IMR-90 (cell line): ENCODE measurements around the gene ABTB2. TPM values are rescaled to one million over a fixed set of nuclear protein-coding genes. Genes with fewer than 3 reads are reported as not detected.

Experiments
- ATAC-seq: fragments of 200-7000 bp; cut with Tn5 transposase; 2 replicates; pipeline ENCODE4 v1.9.1; 2020; ENCODE audit warnings: low read depth, mild to moderate bottlenecking, moderate library complexity
- BruUV-seq: library from RNA; stranded (reverse); fragments of 400-500 nt; replicated peaks from 2 replicates; lab custom pipeline; 2021; lab: Mats Ljungman, UMichigan
- CTCF ChIA-PET: fragments of 300-600 bp; formaldehyde crosslinking; extraction: SDS; loops from one replicate; lab custom pipeline; 2021; ENCODE audit warnings: antibody characterized with exemption; lab: Yijun Ruan, JAX
- POLR2A ChIA-PET: fragments of 300-600 bp; sonication (Branson Sonifier 250); formaldehyde crosslinking; loops from one replicate; lab custom pipeline; 2022; ENCODE audit warnings: antibody characterized with exemption; ENCODE audit not compliant: unreplicated experiment; lab: Charles Lee
- DNase-seq: peaks from one replicate; pipeline ENCODE4 v3.0.0; 2013
- H2AFZ ChIP-seq: replicated peaks from 2 replicates; pipeline ENCODE3; 2013; ENCODE audit warnings: low read length, mild to moderate bottlenecking; ENCODE audit not compliant: poor library complexity
- H2AK5ac ChIP-seq: 2 replicates; pipeline ENCODE4 v1.6.1; 2013; ENCODE audit warnings: low read depth, low read length, inconsistent platforms
- H2AK9ac ChIP-seq: replicated peaks from 2 replicates; pipeline ENCODE3; 2013; ENCODE audit warnings: mild to moderate bottlenecking, low read depth, low read length, moderate library complexity; ENCODE audit not compliant: poor library complexity
- H2BK120ac ChIP-seq: 2 replicates; pipeline ENCODE4 v1.6.1; 2013; ENCODE audit warnings: low read depth, low read length, inconsistent platforms
- H2BK15ac ChIP-seq: 3 replicates; pipeline ENCODE4 v1.6.1; 2013; ENCODE audit warnings: low read depth, low read length, inconsistent platforms
- H2BK20ac ChIP-seq: 2 replicates; pipeline ENCODE4 v1.6.1; 2013; ENCODE audit warnings: low read depth, mild to moderate bottlenecking, inconsistent platforms, low read length, moderate library complexity
- H2BK5ac ChIP-seq: 2 replicates; pipeline ENCODE4 v1.6.1; 2013; ENCODE audit warnings: mild to moderate bottlenecking, low read depth, low read length, inconsistent platforms; ENCODE audit not compliant: poor library complexity, severe bottlenecking
- H3K14ac ChIP-seq: replicated peaks from 2 replicates; pipeline ENCODE4 v1.6.1; 2013; ENCODE audit warnings: low read depth, low read length, inconsistent platforms
- H3K18ac ChIP-seq: 2 replicates; pipeline ENCODE4 v1.6.1; 2013; ENCODE audit warnings: low read depth, low read length, control low read depth
- H3K23ac ChIP-seq: 2 replicates; pipeline ENCODE4 v1.6.1; 2013; ENCODE audit warnings: low read depth, low read length, inconsistent platforms
- H3K27ac ChIP-seq: 2 replicates; pipeline ENCODE4 v1.5.1; 2013; ENCODE audit warnings: mild to moderate bottlenecking, control low read depth, low read length; ENCODE audit not compliant: insufficient read depth
- H3K27me3 ChIP-seq: 2 replicates; pipeline ENCODE4 v1.6.1; 2013; ENCODE audit warnings: low read length; ENCODE audit not compliant: control insufficient read depth, insufficient read depth
- H3K36me3 ChIP-seq: 2 replicates; pipeline ENCODE4 v1.6.1; 2013; ENCODE audit warnings: low read length, mixed read lengths; ENCODE audit not compliant: control insufficient read depth, insufficient read depth
- H3K4ac ChIP-seq: 2 replicates; pipeline ENCODE4 v1.6.1; 2013; ENCODE audit warnings: low read depth, low read length, inconsistent platforms
- H3K4me1 ChIP-seq: 2 replicates; pipeline ENCODE4 v1.6.1; 2013; ENCODE audit warnings: low read length, mixed read lengths; ENCODE audit not compliant: control insufficient read depth, insufficient read depth
- H3K4me2 ChIP-seq: 2 replicates; pipeline ENCODE4 v1.6.1; 2013; ENCODE audit warnings: low read depth, mild to moderate bottlenecking, control low read depth, low read length, moderate library complexity
- H3K4me3 ChIP-seq: 2 replicates; pipeline ENCODE4 v1.5.1; 2013; ENCODE audit warnings: low read depth, mild to moderate bottlenecking, control low read depth, low read length, moderate library complexity; ENCODE audit not compliant: insufficient read depth
- H3K56ac ChIP-seq: 2 replicates; pipeline ENCODE4 v1.6.1; 2013; ENCODE audit warnings: low read length, inconsistent platforms; ENCODE audit not compliant: insufficient read depth; ENCODE audit errors: extremely low read depth
- H3K79me1 ChIP-seq, 2 experiments: 2 replicates each; pipeline ENCODE4 v1.6.1; 2013; ENCODE audit warnings: low read length in 2 of 2, inconsistent platforms in 1 of 2, low read depth in 1 of 2
- H3K9ac ChIP-seq: 2 replicates; pipeline ENCODE4 v1.6.1; 2013; ENCODE audit warnings: low read depth, low read length, control low read depth
- H3K9me1 ChIP-seq: 2 replicates; pipeline ENCODE4 v1.6.1; 2013; ENCODE audit warnings: low read length, inconsistent platforms; ENCODE audit not compliant: insufficient read depth
- H3K9me3 ChIP-seq: 2 replicates; pipeline ENCODE4 v1.6.1; 2013; ENCODE audit warnings: low read length; ENCODE audit not compliant: control insufficient read depth, insufficient read depth
- H4K20me1 ChIP-seq: 2 replicates; pipeline ENCODE4 v1.6.1; 2013; ENCODE audit warnings: low read length, inconsistent platforms; ENCODE audit not compliant: insufficient read depth
- H4K5ac ChIP-seq: 2 replicates; pipeline ENCODE4 v1.6.1; 2013; ENCODE audit warnings: mild to moderate bottlenecking, low read depth, low read length, control low read depth
- H4K8ac ChIP-seq, 2 experiments: 2 replicates each; pipeline ENCODE4 v1.6.1; 2013; ENCODE audit warnings: low read depth in 2 of 2, low read length in 2 of 2, control low read depth in 1 of 2, inconsistent platforms in 1 of 2
- H4K91ac ChIP-seq: 2 replicates; pipeline ENCODE4 v1.6.1; 2013; ENCODE audit warnings: low read depth, low read length, inconsistent platforms; ENCODE audit not compliant: insufficient read depth
- BHLHE40 ChIP-seq: fragments of 150-350 bp; IDR thresholded peaks from 2 replicates; pipeline ENCODE4 v1.6.1; 2016; ENCODE audit warnings: mild to moderate bottlenecking, low read depth, low read length
- CHD1 ChIP-seq: IDR thresholded peaks from 2 replicates; pipeline ENCODE4 v1.6.1; 2012; ENCODE audit warnings: low read depth, low read length, improper control_type of control experiment
- MAFK ChIP-seq: IDR thresholded peaks from 2 replicates; pipeline ENCODE4 v1.6.1; 2012; ENCODE audit warnings: low read depth, low read length, improper control_type of control experiment
- MAZ ChIP-seq: IDR thresholded peaks from 2 replicates; pipeline ENCODE4 v1.6.1; 2012; ENCODE audit warnings: low read depth, mild to moderate bottlenecking, low read length, improper control_type of control experiment, moderate library complexity, borderline replicate concordance
- NFE2L2 ChIP-seq: fragments of 150-350 bp; IDR thresholded peaks from 2 replicates; pipeline ENCODE4 v1.6.1; 2016; ENCODE audit warnings: low read depth, mild to moderate bottlenecking, low read length
- POLR2A ChIP-seq: IDR thresholded peaks from 2 replicates; pipeline ENCODE4 v1.6.1; 2012; ENCODE audit warnings: mild to moderate bottlenecking, low read depth, low read length
- RAD21 ChIP-seq: IDR thresholded peaks from 2 replicates; pipeline ENCODE4 v1.6.1; 2012; ENCODE audit warnings: low read length, improper control_type of control experiment
- RCOR1 ChIP-seq: IDR thresholded peaks from 2 replicates; pipeline ENCODE4 v1.6.1; 2012; ENCODE audit warnings: mild to moderate bottlenecking, low read length, improper control_type of control experiment; ENCODE audit not compliant: insufficient replicate concordance
- RFX5 ChIP-seq: IDR thresholded peaks from 2 replicates; pipeline ENCODE4 v1.8.0; 2012; ENCODE audit warnings: low read depth, mild to moderate bottlenecking, low read length, moderate library complexity
- SMC3 ChIP-seq: fragments of 150-350 bp; IDR thresholded peaks from 2 replicates; pipeline ENCODE4 v1.6.1; 2016; ENCODE audit warnings: low read depth, mild to moderate bottlenecking, antibody characterized with exemption, low read length, moderate library complexity
- WGBS, 2 experiments: methylation state at CpG; one replicate each; pipeline versions ENCODE4 v1.1.5 to v1.1.7; 2013; ENCODE audit warnings: missing lambda C conversion rate in 2 of 2; ENCODE audit not compliant: insufficient read length in 1 of 2; ENCODE audit errors: extremely low coverage in 2 of 2; 5-methylcytosine and 5-hydroxymethylcytosine counted together
- dilution Hi-C: fragments of 300-500 bp; cut with HindIII; formaldehyde crosslinking; loops from one replicate; pipeline ENCODE4 v1.14.3; 2018; ENCODE audit warnings: low sequenced_read_pairs; ENCODE audit not compliant: unreplicated experiment
- in situ Hi-C: fragments of 300-500 bp; cut with MboI; formaldehyde crosslinking; loops from 3 replicates; pipeline ENCODE4 v1.14.3; 2019; ENCODE audit warnings: low sequenced_read_pairs, inconsistent platforms, mixed read lengths
- intact Hi-C: fragments of 100-400 bp; cut with micrococcal nuclease; formaldehyde crosslinking; loops from 2 replicates; pipeline ENCODE4 v1.10.0; 2022
- polyA plus RNA-seq, 3 experiments: library from polyadenylated mRNA; depleted of rRNA; stranded (reverse); fragments of >200 nt; gene quantifications; 2 replicates each; pipeline ENCODE4 v1.2.3, GENCODE V29; 2012; ENCODE audit warnings: low replicate concordance in 1 of 3
- total RNA-seq: library from RNA; depleted of rRNA; stranded (reverse); fragments of >200 nt; gene quantifications from 2 replicates; pipeline ENCODE4 v1.2.3, GENCODE V29; 2012
- TF ChIP-seq, protein P1 (sequence below): conservative IDR thresholded peaks from 2 replicates; pipeline ENCODE4 v1.5.1; 2012; ENCODE audit warnings: mild to moderate bottlenecking, low read depth, low read length, improper control_type of control experiment
- TF ChIP-seq, protein P2 (sequence below): fragments of 150-350 bp; IDR thresholded peaks from 2 replicates; pipeline ENCODE4 v1.6.1; 2016; ENCODE audit warnings: low read depth, mild to moderate bottlenecking, low read length, moderate library complexity, borderline replicate concordance

The ABTB2 gene
- total and polyA plus RNA-seq, 2 of the 4 experiments (the other 2 are of a cell fraction): 0.18 to 2.0 TPM

DNA sequence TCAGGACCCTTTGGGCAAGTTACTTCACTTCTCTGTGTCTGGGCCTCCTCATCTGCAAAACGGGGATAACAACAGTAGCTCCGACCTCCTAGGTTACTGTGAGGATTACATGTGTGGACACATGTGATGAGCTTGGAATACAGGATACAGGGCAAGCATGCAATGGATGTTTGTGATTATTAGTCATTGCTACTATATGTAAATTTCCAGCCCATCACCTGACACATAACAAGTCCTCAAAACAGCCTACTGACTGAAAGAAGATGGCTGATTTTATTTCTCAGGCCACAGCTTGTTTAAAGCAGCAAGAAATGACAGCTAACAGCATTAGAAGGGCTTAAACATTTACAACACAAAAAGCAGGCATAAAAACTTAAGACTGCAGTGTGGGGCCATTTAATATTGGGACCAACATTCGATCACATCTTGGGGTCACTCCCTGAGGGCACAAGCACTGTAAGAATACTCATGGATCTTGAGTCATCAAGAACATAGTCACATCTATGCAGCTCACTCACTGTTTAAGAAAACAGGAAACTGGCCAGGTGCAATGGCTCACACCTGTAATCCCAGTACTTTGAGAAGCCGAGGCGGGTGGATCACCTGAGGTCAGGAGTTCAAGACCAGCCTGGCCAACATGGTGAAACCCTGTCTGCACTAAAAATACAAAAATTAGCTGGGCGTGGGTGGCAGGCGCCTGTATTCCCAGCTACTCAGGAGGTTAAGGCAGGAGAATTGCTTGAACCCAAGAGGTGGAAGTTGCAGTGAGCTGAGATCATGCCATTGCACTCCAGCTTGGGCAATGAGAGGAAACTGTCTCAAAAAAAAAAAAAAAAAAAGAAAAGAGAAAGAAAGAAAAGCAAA, 49.5 kb downstream of the ABTB2 start:
- no peak overlapping the region for H2BK15ac ChIP-seq
- no peaks in the 10 kb centered on the region for H3K9me1 ChIP-seq
- H2BK20ac ChIP-seq: no peak overlapping the region
- no peaks in the 10 kb centered on the region for H3K36me3 ChIP-seq
- no peak overlapping the region for H3K18ac ChIP-seq
- no peak overlapping the region for H3K14ac ChIP-seq
- no peak overlapping the region for H4K5ac ChIP-seq
- no peak overlapping the region for H3K4me2 ChIP-seq
- no TSS peak for BruUV-seq
- ChIA-PET POLR2A (no interaction called here), CTCF (interaction anchor here (1.0 kb wide), 1 partner anchor 16 kb away, joined by 3 read pairs; no protein-coding TSS in a partner anchor)
- H2BK120ac ChIP-seq: no peak overlapping the region
- no peak for TF ChIP-seq MAFK
- TF ChIP-seq BHLHE40: no peak
- TF ChIP-seq POLR2A: no peak
- no peak for TF ChIP-seq RCOR1
- TF ChIP-seq RFX5: no peak
- no peak for TF ChIP-seq NFE2L2
- no peak for TF ChIP-seq CHD1
- no peak for TF ChIP-seq RAD21
- TF ChIP-seq SMC3: no peak
- TF ChIP-seq MAZ: no peak
- TF ChIP-seq, protein P1, sequence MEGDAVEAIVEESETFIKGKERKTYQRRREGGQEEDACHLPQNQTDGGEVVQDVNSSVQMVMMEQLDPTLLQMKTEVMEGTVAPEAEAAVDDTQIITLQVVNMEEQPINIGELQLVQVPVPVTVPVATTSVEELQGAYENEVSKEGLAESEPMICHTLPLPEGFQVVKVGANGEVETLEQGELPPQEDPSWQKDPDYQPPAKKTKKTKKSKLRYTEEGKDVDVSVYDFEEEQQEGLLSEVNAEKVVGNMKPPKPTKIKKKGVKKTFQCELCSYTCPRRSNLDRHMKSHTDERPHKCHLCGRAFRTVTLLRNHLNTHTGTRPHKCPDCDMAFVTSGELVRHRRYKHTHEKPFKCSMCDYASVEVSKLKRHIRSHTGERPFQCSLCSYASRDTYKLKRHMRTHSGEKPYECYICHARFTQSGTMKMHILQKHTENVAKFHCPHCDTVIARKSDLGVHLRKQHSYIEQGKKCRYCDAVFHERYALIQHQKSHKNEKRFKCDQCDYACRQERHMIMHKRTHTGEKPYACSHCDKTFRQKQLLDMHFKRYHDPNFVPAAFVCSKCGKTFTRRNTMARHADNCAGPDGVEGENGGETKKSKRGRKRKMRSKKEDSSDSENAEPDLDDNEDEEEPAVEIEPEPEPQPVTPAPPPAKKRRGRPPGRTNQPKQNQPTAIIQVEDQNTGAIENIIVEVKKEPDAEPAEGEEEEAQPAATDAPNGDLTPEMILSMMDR: no peak
- TF ChIP-seq, protein P2, sequence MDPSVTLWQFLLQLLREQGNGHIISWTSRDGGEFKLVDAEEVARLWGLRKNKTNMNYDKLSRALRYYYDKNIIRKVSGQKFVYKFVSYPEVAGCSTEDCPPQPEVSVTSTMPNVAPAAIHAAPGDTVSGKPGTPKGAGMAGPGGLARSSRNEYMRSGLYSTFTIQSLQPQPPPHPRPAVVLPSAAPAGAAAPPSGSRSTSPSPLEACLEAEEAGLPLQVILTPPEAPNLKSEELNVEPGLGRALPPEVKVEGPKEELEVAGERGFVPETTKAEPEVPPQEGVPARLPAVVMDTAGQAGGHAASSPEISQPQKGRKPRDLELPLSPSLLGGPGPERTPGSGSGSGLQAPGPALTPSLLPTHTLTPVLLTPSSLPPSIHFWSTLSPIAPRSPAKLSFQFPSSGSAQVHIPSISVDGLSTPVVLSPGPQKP: no peak
- H4K91ac ChIP-seq: no peak overlapping the region
- peaks cover 12% of the 10 kb centered on the region; the same call in 1 of the 2 replicates for H3K27me3 ChIP-seq
- in situ Hi-C loops (no loop called here), dilution Hi-C loops (no loop called here), intact Hi-C loops (no loop called here)
- H3K9me3 ChIP-seq: no peaks in the 10 kb centered on the region
- no peak overlapping the region for H2AFZ ChIP-seq
- WGBS, 2 experiments: 86% methylated on average over 1 of the region's 7 CpGs; no CpG with 5 or more reads in 1 of the 2 experiments
- no peaks in the 10 kb centered on the region; a peak in 1 of 4 replicates for H3K79me1 ChIP-seq
- no peak overlapping the region for H3K23ac ChIP-seq
- H4K8ac ChIP-seq: no peak overlapping the region
- ATAC-seq (no peak), DNase-seq (peak; percentile 34)
- no peak overlapping the region for H3K9ac ChIP-seq
- H3K4ac ChIP-seq: no peak overlapping the region
- no peak overlapping the region for H3K56ac ChIP-seq
- H3K27ac ChIP-seq: no peak overlapping the region
- H3K4me3 ChIP-seq: no peak overlapping the region
- H3K4me1 ChIP-seq: peaks cover 4% of the 10 kb centered on the region
- H2AK5ac ChIP-seq: no peak overlapping the region
- H4K20me1 ChIP-seq: no peaks in the 10 kb centered on the region
- H2AK9ac ChIP-seq: no peak overlapping the region
- H2BK5ac ChIP-seq: no peak overlapping the region
